GM19468 (cell line): ENCODE results near the gene ANTXRL.
"Not testable (repeated sequence)": the region's sequence is repeated elsewhere in the genome, so short reads cannot be mapped to it uniquely, and the experiment has no call there.

Source experiments
- ATAC-seq: cut with Tn5 transposase; IDR thresholded peaks from one replicate; pipeline ENCODE4 v1.9.1; 2021; ENCODE audit warnings: mild to moderate bottlenecking, moderate library complexity, moderate number of reproducible peaks; ENCODE audit not compliant: unreplicated experiment; ENCODE audit errors: extremely low read depth

ANTXRL gene

DNA sequence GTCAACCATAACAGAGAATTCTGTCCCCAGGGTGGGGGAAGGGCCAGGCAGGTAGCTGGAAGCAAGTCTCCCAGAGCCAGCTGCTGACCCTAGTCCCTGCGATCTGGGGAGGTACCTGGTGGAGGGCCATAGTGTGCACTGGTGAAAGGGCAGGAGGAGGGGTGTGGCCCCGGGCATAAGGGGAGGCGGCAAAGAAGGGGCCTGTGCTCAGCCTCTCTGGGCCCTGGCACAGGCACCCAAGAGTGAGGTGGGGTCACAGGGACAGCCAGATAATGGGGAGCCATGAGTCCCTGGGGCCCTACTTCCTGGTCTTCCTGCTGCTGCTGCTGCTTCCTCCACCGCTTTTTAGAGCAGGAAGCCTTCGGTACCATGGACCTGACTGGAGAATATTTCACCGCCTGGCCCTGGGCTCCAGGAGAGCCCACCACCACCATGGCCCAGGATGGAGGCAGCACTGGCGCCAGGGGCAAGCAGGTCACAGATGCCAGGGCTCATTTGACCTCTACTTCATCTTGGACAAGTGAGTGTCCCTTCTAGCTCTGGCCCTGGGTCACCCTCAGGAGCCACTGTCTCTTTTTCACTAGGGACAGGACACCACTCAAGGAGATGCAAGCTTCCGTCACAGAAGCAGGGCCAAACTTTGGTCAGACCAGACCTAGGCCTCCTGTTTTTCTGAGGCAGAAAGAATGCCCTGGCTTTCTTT lies at the start of gene ANTXRL:
ANTXRL (plus strand) TSS at position 7 of the 703 bp plus-strand sequence; CDS start at position 273, 266 bp downstream.
- no peak for ATAC-seq

DNA sequence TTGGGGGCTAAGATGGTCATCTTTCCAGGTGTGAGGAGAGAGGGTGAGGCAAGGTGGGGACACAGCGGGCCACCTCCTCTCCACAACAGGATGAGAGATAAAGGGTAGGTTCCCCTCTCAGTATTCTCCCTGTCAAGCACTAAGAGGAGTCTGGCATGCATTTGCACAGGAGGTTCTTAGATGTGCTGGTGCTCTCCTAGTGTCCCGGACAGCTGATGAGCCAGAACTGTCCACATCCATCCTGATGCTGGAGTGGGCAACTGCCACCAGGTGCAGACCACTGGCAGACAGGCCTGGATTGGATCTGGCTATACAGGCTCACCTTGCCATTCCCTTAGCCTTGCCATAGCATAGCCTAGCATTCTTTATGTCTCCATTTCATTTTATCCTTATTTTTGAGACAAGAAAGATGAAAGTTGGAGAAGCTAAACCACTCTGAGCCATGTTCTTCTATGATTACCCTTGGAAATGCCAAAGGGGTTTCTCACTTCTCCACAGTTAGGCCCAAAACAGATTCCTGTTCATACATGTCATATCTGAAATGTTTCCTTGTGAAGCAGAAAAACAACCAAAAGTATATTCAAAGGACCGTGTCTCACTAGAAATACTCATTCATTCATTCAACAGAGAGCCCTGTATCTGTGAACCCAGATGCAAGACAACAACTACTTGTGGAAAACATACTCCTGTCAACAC lies 48.8 kb upstream of the ANTXRL start:
- ATAC-seq = no peak

DNA sequence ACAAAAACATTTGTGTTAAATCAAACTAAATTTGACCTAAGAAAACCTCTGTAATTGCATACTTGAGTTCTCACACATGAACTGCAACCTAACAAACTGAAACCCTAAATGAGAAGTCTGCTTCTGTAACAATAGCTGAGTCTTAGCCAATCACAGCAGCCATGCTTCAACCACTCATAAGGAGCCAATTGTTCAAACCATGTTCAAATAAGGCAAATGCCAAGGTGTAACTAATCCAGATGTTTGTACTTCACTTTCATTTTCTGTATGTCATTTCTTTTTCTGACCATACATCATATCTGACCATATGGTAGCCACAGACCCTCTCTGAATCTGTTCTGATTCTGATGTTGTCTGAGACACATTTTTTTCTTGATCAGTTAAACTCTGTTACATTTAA lies 47.5 kb upstream of the ANTXRL start:
- ATAC-seq = no peak

DNA sequence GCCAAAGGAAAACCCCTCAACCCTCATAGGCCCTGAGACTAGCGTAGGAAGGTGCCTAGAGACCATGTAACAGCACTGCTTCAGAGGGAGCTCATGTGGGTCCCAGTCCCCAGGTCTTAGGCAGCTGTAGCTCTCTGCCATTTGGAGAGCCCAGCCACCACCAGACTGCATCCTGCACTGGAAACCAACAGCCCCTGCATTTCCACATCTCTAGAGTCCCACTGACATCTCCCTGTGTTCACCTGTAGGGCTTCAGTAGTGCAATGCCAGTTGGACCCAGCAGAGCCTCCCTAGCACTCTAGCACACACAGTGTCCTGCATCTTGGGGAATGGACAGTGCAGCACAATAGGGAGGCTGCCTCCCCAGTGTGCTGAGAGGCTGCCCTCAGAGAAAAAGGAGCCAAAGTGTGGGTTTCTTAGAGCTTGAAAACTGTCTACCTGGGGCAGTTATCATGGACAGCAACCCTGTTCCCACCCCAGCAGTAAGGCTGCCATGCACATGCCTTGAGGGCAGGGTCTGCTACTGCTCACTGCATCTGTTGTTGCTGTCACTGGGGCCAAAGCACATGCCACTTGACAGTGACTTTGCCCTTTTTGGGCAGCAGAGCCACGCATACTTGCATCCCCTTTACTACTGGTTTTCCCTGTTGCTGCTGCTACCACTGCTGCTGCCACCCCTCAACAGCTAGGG lies 46.7 kb upstream of the ANTXRL start:
- no peak for ATAC-seq

DNA sequence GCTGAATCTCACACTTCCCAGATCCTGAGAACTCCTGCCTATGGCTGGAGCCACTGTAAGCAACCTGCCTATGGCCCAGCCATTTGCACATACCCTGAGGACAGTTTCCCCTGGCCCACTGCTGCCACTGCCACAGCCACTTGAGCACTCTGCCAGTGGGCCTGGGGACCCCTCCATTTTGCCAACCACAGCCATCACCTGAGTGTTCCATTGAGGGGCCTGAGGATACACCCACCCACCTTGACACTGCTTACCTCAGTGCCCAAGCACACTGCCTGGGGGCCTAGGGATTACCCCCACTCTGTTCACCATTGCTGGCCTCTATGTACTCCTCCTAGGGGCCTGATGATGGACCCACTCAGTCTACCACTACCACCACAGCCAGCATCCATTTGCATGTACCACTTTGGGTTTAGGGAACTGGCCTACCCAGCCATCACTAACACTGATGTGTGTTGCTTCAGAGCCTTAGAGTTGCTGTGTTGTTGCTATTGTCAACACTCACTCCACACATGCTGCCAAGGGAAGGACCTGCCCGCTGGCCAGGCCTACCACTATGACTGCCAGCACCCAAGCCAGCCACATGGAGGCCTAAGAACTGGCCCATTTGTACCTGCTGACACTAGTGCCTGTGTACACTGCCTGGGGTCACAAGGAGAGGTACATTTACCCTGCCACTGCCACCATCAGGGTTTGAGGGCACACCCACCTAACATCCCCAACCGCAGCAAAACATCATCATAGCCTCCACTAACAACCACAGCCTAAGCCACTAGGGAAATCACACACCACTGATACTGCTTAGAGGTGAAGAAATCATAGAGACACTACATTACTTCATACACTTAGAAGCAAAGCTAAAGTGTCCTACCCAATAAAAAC lies 45.9 kb upstream of the ANTXRL start:
- ATAC-seq = no peak

DNA sequence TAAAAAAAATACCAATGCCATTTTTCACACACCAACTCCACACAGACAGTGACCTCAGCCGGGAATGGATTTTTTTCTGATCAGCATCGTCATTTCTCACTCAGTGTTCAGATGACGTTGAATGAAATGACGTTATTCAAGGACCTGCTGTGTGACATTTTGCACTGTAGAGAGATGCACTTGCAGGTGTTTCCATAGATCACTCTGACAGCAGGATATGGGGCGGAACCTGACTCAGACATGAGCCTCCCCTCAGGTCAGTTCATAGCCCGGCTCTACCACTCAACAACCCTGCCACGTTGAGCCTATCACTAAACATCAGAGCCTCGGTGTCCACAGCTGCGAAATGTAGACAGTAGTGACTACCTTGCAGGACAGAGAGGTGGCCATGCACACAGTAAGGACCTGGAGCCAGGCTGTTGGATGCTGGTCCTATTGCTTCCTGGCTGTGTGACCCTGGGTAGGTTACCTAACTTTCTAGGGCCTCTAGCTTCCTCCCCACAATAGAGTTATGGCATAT lies 41.4 kb upstream of the ANTXRL start:
- ATAC-seq = no peak

DNA sequence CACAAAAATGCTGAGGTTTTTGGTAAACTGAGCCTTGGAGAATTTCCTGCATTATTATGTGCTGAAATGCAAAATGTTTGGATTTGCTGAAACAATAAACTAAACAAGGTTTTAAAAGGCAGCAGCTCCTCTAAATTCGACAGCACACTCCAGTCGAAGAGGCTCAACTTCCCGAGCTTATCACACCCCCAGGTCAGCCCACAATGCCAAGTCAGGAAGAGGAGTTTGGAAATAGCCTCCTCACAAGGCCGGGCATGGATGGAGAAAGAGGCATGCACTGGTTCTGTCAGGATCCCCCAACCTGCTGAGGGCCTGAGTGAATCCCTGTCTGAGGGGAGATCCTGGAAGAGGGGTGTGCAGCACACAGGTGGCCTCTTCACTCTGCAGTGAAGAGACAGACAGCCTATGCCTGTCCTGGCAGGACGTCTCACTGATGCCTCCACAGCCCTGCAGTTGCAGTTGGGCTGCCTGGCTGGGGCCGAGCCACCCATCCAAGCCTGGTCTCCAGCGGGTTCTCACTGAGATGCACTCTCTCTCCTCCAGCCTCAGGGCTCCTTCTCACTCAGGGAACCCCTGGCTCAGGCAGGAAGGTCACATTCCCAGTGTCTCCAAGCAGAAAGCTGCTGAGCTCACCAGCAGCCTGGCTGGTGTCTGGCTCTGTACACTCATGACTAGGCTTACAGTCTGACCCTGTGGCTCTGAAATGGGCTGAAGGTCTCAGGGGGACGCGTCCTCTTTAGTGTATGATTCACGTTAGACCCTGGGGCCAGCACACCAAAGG lies 40.2 kb upstream of the ANTXRL start:
- not testable (repeated sequence) for ATAC-seq

DNA sequence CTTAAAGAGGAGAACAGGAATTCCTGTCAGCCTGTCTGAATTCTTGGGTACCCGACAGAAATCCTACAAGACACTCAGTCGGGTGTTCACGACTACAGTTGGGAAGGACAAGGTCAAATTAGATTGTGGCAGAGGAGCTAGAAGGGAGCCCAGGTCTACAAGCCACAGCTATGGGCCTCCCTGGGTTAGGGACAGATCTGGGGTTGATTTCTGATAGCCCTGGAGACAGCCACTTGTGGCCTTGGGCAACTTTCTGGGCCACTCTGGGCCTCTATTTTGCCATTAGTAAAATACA lies 39.7 kb upstream of the ANTXRL start:
- ATAC-seq = no peak

DNA sequence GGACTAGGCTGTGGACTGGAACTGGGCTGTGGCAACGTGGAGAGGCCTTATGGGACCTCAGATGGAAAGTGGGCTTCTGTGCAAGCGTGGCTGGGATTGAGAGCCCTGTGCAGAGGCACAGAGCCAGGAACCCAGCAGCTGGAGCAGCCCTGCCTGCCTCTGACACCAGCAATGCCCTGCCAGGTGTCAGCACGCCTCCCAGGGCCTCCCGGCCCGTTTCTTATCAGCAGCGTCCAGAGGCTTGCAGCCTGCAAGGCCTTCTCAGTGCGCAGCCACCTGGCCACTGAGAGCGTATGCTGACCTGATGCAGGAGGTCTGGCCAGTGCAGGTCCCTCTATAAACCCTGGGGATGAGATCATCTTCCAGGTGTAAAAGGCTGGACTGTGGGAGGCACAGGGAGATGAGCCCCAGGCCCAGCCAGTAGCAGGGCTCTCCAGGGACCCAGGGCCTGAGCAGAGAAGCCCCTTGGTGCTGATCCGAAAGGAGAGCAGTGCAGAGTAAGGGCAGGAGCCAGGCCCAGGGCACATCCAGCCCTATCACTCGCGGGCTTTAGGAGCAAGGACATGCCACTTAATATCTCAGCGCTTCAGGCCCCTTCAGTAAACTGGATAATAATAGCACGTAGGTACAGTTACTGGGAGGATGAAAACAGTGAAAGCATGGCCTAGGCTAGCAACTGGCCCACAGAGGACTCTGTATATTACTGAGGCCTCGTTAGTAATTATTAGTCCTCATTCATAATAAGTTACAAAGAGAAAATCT lies 38.8 kb upstream of the ANTXRL start:
- ATAC-seq = no peak

DNA sequence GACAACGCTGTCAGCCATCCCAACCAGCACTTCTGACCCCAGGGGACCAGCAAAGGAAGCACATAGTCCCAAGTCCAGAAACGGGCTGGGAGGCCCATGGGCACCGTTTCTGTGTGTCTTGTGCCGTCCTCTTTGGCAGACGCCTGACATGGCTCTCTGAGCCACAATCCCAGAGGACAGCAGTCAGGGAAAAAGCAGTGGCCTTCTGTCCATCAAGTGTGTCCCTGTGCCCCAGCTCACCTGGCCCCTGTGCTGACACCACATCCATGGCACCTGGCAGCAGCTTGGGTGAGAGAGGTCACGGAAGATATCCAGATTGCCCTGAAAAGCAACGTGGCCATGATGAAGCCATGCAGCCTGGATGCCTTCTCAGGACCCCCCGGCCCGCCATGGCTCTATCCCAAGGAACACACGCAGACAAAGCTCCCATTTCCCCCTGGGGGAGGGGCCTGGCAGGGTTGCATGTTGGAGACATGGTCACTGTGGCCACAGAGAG lies 38.1 kb upstream of the ANTXRL start:
- no peak for ATAC-seq

DNA sequence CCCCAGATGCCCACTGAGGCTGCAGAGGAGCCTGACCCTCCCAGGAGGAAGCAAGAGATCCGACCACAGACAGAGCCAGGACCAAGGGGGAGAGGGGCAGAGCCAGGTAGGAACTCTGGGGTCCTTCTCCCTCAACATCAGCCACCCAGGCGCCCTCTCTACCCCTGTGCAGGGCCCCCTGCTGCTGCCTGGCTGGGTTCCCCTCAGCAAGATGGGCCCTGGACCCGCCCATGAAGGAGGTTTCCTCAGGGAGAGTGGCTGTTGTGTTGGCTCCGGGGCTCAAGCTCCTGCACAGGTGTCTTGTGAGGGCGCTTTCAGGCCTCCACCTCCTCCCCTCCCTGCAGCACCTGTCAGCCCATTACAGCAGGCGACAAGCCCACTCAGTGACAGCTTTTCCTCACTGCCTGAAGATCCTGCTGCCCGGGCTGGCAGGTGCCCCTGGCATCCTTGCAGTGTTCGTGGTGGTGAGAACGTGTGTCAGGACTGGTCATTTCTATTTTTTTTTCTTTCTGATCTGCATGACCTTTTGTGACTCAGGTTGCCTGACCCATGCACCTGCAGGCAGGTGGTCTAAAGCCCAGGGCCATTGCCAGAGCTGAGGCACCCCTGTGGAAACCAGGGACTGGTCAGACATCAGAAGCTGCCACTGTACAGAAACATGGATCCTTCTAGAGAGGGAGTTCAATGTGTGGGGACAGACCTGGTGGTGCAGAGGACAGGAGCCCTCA lies 37.0 kb upstream of the ANTXRL start:
- not testable (repeated sequence) for ATAC-seq

DNA sequence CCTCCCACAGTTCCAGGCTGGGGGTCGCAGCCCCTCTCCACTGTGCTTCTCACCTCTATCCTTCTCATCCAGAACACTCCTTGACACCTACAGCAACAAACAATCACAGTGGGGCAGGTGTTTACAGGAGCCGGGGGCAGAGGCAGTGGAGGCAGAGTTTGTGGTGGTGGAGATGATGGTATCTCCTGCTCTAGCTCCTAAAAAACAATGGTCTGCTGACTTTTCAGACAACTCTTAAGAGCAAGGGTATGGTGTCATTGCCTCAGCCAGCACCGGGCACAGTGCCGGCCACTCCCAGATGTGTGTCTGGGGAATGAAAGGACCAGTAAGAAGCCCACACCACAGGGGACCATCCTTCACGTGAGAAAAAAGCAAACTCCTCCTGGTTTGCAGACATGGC lies 36.3 kb upstream of the ANTXRL start:
- no peak for ATAC-seq

DNA sequence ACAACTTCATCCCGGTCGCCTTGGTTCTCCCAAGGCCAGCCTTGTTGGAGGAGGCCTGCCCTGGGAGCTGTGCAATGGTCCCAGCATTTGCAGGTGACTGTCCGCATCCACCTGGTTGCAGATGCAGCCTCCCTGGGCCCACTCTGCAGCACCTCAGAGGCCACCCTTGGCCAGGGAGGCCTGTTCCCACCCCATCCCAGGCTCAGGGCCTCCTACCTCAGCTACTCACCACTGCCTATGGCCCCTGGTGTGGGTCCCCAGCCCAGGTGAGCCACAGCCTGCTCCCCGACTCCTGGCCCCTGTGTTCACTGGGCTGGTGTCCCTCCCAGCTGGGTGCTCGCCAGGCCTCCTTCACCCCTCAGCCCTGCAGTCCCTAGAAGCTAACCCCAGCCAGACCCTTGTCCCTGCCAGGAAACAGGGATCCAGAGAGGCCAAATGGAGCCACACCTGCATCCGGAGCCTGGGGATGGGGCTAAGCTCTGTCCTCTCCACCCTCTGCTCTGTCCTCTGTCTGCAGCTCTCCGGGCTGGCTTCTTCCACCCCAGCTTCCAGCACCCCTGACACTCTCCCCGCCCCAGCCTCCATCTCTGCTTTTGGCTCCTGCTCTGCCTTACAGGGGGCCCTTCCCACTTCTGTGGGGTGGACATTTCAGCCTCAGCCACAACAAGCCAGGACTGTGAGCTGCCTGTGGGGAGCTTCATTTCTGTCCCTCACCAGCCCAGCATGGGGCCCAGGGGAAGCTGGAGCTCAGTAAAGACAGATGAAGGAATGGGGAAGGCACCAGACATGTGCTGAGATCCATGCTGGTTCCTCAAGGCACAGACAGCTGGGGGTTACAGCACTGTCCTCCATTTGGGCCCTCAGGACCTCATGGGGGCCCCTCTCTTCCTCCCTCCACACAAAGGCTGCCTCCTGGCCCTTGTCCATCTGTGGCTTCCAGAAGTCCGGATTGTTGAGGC lies 35.6 kb upstream of the ANTXRL start:
- ATAC-seq = no peak

DNA sequence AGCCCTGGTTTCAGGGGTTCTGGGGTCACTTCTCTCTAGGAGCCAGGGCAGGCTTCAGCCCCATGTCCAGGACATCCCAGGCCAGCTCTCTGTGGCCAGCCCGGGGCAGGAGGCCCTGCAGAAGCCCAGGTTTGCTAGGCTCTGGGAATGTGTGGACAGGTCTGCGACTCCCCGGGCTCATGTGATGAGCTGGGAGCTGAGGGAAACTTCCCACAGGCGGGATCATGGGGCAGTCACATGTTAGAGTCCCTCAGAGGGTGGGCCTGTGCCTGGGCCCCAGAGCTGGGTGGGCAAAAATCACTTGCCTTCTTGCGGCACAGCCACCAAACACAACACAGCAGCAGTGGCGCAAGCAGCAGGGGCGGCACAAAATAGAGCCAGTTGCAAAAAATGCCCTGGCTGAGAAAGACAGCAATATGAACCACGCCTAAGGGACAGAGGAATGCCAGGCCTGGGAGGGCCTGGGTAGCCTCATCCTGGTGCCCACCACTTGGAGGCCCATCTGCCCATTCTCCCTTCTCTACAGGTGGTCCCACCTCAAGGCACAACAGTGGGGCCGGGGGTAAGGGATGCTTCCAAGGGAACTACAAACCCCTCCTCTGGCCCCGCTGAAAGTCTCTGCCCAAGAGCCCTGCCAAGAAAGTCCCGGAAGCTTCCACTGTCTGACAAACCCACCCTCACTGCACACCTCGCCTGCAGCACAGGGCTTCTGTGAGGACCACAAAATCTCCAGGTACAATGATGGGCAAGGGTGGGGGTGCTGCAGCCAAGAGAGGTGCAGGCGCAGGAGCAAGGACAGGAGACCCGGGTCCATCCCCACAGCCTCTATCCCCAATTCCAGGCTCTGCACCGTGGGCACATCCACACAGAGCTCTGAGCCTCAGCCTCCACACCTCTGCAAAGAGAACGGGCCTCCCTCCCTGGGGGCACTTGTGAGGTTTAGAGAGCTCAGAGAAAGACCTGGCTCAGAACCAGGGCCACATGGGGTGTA lies 34.6 kb upstream of the ANTXRL start:
- ATAC-seq = no peak

DNA sequence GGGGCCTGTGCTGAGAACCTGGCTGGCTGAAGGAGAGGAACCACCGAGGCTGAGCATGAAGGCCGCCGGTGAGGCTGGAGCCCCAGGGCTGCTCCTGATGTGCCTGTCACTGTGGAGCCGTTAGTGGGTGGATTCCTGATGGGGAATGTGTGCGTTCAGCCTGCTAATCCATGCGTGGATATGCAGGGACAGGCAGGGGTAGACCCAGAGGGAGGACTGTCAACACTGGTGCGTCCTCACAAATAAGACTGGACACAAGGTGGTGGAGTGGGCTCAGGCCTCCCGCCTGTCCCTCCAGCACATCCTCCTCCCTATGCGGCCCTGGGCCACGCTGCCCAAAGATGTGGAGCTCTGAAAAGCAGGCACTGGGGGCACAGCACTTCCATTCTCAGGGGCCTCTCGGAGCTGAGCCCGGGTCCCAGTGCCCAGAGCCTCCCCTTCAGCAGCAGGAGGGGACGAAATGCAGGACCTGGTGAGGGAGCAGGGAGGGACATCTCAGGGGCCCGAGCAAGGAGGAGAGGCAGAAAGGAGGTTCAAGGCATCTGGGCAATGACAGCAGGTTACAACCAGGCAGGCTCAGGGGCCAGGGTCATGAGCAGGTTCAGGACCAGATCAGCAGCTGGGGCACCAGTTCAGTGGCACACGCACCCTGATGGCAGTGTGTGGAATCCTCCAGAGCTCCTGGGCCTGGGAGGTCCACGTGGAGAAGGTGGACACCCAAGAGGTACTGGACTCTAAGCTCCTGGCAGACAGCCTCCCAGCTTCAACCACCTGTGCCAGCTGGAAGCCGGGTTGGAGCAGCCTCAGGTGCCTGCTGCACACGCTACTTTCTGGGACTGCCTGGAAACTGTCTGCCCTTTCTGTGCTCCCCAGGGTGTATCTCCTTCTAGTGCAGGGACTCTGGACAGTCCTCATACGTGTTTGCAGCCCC lies 33.5 kb upstream of the ANTXRL start:
- ATAC-seq = no peak
